ENCODE data around the gene TMCC2. TPM values are rescaled to one million over a fixed set of nuclear protein-coding genes. Genes with fewer than 3 reads are reported as not detected.

The TMCC2 gene
- total and polyA plus RNA-seq, 2 of the 8 experiments (the other 6 are each of a cell fraction or from before 2014, with no cell fraction given), result 6.7 to 6.8 TPM

DNA sequence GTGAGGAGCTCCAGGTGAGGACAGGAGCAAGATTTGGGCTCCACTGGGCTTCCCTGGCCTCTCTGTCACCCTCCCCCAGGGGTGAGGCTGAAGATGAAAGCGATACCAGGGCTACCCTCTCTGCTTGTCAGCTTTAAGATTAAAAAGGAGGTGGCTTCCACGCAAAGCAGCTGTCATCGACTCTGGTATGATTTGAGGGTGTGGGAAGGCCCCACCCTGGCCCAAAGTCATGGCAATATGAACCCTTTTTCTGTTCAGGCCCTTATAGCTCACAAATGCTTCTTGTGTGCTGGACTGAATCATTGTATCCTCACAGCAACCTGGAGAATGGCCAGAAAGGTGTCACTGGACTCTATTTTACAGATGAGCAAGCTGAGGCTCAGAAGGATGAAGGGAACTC, 52.2 kb downstream of the TMCC2 start:
- Histone ChIP-seq H4K91ac (replicated peaks; ENCODE audit: insufficient read length, low read length) (no peak overlapping the region), H2BK5ac (ENCODE audit: low read depth, low read length) (no peak overlapping the region), H3K18ac (ENCODE audit: extremely low read depth, low read length) (0 out of 2 replicates have a peak overlapping the region, but pooled peaks have one; percentile 7), H3K79me2 (ENCODE audit: control insufficient read depth in 1 of 2, insufficient read depth in 2 of 2, low read length in 2 of 2) (no peaks in the 10 kb centered on the region), H3K36me3 (ENCODE audit: control insufficient read depth in 2 of 4, insufficient read depth in 4 of 4, low read length in 3 of 4) (no peaks in the 10 kb centered on the region), H4K20me1 (replicated peaks in 1 of 2; ENCODE audit: control insufficient read depth in 1 of 2, insufficient read depth in 2 of 2, low read length in 2 of 2) (no peaks in the 10 kb centered on the region), H3K14ac (ENCODE audit: insufficient read length) (no peak overlapping the region), H3K23me2 (ENCODE audit: low read depth, low read length) (no peaks in the 10 kb centered on the region), H2AFZ (ENCODE audit: low read length) (no peak overlapping the region), H3K79me1 (ENCODE audit: low read depth, low read length) (no peaks in the 10 kb centered on the region), H3K9me3 (ENCODE audit: insufficient read depth in 2 of 2, low read depth in 1 of 2, low read length in 1 of 2) (no peaks in the 10 kb centered on the region), H3K27ac (ENCODE audit: low read depth, low read length) (no peak overlapping the region), H3K4me1 (replicated peaks in 1 of 4; ENCODE audit: control insufficient read depth in 3 of 4, insufficient read depth in 4 of 4, low read length in 3 of 4) (peaks cover 0 to 18% (median 12%) of the 10 kb centered on the region in 4 experiments; a peak in 5 of 7 replicates), H4K5ac (ENCODE audit: insufficient read length, low read depth, low read length) (no peak overlapping the region), H2BK20ac (ENCODE audit: low read length) (no peak overlapping the region), H2BK15ac (ENCODE audit: low read length) (peak overlapping the region; percentile 98), H4K8ac (ENCODE audit: extremely low read depth, insufficient read depth, low read length) (no peak overlapping the region), H3K4ac (replicated peaks; ENCODE audit: insufficient read length, low read depth, low read length) (no peak overlapping the region), H3K9ac (replicated peaks in 1 of 4; ENCODE audit: extremely low read depth in 1 of 4, low read depth in 3 of 4, low read length in 3 of 4) (no peak overlapping the region), H3K23ac (ENCODE audit: insufficient read length) (no peak overlapping the region), H3K4me2 (ENCODE audit: insufficient read depth in 1 of 2, low read depth in 2 of 2, low read length in 2 of 2) (no peak overlapping the region), H3K4me3 (ENCODE audit: extremely low read depth in 1 of 4, insufficient read depth in 2 of 4, low read depth in 3 of 4, low read length in 4 of 4) (no peak overlapping the region), H3K27me3 (replicated peaks in 1 of 4; ENCODE audit: control insufficient read depth in 3 of 4, extremely low read depth in 1 of 4, insufficient read depth in 3 of 4, low read length in 3 of 4) (no peaks in the 10 kb centered on the region), H3K56ac (replicated peaks; ENCODE audit: insufficient read length, low read depth, low read length) (no peak overlapping the region), H2BK12ac (ENCODE audit: low read depth, low read length) (peak overlapping the region; percentile 56), H2AK5ac (ENCODE audit: low read depth, low read length) (peak overlapping the region; percentile 77; the same call in 1 of the 2 replicates), H2BK120ac (replicated peaks; ENCODE audit: low read depth, low read length) (no peak overlapping the region)
- CTCF ChIA-PET (ENCODE audit: partially characterized antibody), result interaction anchor here (0.7 to 42.6 kb wide), 5 partner anchors 8 to 1265 kb away, joined by 3 to 2424 read pairs (median 4); partner anchors contain the start of genes KLHDC8A and NUAK2
- DNase-seq (ENCODE audit: low read depth in 1 of 2, low spot score in 2 of 2), result no peak
- FAIRE-seq, result no peak
- POLR2A ChIA-PET (ENCODE audit: partially characterized antibody), result interaction anchor here (0.8 to 2.5 kb wide), 5 partner anchors 13 to 41 kb away, joined by 3 to 14 read pairs (median 3); partner anchors contain the start of gene NUAK2
- 96% methylated on average over 3 of the region's 3 CpGs; no CpG with 5 or more reads in 1 of the 2 experiments for WGBS, 2 experiments (ENCODE audit: extremely low coverage in 1 of 2, insufficient coverage in 1 of 2, insufficient read length in 1 of 2, insufficient replicate concordance in 2 of 2, low coverage in 1 of 2, low lambda C conversion rate in 2 of 2, missing lambda C conversion rate in 1 of 2)
- TF ChIP-seq SAP30 (IDR thresholded peaks at IDR 0.05; ENCODE audit: insufficient read depth, insufficient replicate concordance, low read length), result no peak
- TF ChIP-seq GTF2F1 (IDR thresholded peaks at IDR 0.05; ENCODE audit: borderline replicate concordance, low read depth, low read length), result no peak
- no peak for TF ChIP-seq E2F6 (IDR thresholded peaks at IDR 0.05)
- TF ChIP-seq TAF7 (optimal IDR thresholded peaks at IDR 0.05; ENCODE audit: borderline replicate concordance, low read depth, low read length), result no peak
- TF ChIP-seq CTCF (IDR thresholded peaks at IDR 0.05; ENCODE audit: control extremely low read depth in 1 of 3, insufficient read depth in 1 of 3, low read depth in 1 of 3, low read length in 3 of 3), result no peak
- no peak for TF ChIP-seq NRF1 (IDR thresholded peaks at IDR 0.05; ENCODE audit: low read depth, low read length)
- no peak for TF ChIP-seq HDAC6 (IDR thresholded peaks at IDR 0.05; ENCODE audit: low read depth, low read length)
- TF ChIP-seq TAF1 (IDR thresholded peaks at IDR 0.05; ENCODE audit: low read depth, low read length), result no peak
- no peak for TF ChIP-seq CEBPB (IDR thresholded peaks at IDR 0.05; ENCODE audit: low read depth, low read length)
- no peak for TF ChIP-seq RNF2 (IDR thresholded peaks at IDR 0.05; ENCODE audit: borderline replicate concordance, low read depth, low read length, missing control alignments, poor library complexity, severe bottlenecking)

Measured in H1 (cell line).